Neural progenitor cell (in vitro differentiated cells): ENCODE measurements around the gene TBC1D1. TPM values are rescaled to one million over a fixed set of nuclear protein-coding genes. Genes with fewer than 3 reads are reported as not detected.

Experiments used
- DNase-seq: peaks from one replicate; pipeline ENCODE4 v3.0.0-alpha.2; 2016; ENCODE audit warnings: low spot score
- H2AFZ ChIP-seq: fragments of 200-600 bp; sonication (generic); replicated peaks from 2 replicates; pipeline ENCODE4 v1.6.1; 2016; ENCODE audit warnings: antibody characterized with exemption
- H3F3A ChIP-seq: fragments of 200-600 bp; sonication (generic); 2 replicates; pipeline ENCODE4 v1.6.1; 2016; ENCODE audit warnings: antibody characterized with exemption, low read depth
- H3K27ac ChIP-seq: fragments of 200-600 bp; sonication (generic); 2 replicates; pipeline ENCODE4 v1.5.1; 2016; ENCODE audit warnings: mild to moderate bottlenecking
- H3K27me3 ChIP-seq: fragments of 200-600 bp; sonication (generic); 2 replicates; pipeline ENCODE4 v1.6.1; 2016; ENCODE audit warnings: mild to moderate bottlenecking, moderate library complexity
- H3K36me3 ChIP-seq: fragments of 200-600 bp; sonication (generic); 2 replicates; pipeline ENCODE4 v1.5.1; 2016
- H3K4me1 ChIP-seq: fragments of 200-600 bp; sonication (generic); 2 replicates; pipeline ENCODE4 v1.6.1; 2016; ENCODE audit warnings: mixed run types
- H3K4me2 ChIP-seq: fragments of 200-600 bp; sonication (generic); 2 replicates; pipeline ENCODE4 v1.6.1; 2016
- H3K4me3 ChIP-seq: fragments of 200-600 bp; sonication (generic); 2 replicates; pipeline ENCODE4 v1.5.1; 2016
- H3K79me2 ChIP-seq: fragments of 200-600 bp; sonication (generic); 2 replicates; pipeline ENCODE4 v1.6.1; 2016; ENCODE audit warnings: low read depth
- H3K9ac ChIP-seq: fragments of 200-600 bp; sonication (generic); 2 replicates; pipeline ENCODE4 v1.6.1; 2016
- H3K9me3 ChIP-seq: fragments of 200-600 bp; sonication (generic); 2 replicates; pipeline ENCODE4 v1.5.1; 2016; ENCODE audit warnings: low read depth
- H4K20me1 ChIP-seq: fragments of 200-600 bp; sonication (generic); 2 replicates; pipeline ENCODE4 v1.6.1; 2016; ENCODE audit warnings: low read depth
- H3K27ac Mint-ChIP-seq: 3 replicates; pipeline ENCODE4 v1.8.0; 2021; ENCODE audit warnings: mixed read lengths
- H3K27me3 Mint-ChIP-seq: 2 replicates; pipeline ENCODE4 v1.8.0; 2022; ENCODE audit warnings: low read depth, mild to moderate bottlenecking, inconsistent platforms, moderate library complexity, mixed read lengths; ENCODE audit not compliant: insufficient read depth
- H3K36me3 Mint-ChIP-seq: 3 replicates; pipeline ENCODE4 v1.8.0; 2021; ENCODE audit warnings: mixed read lengths
- H3K4me1 Mint-ChIP-seq: 3 replicates; pipeline ENCODE4 v1.8.0; 2021; ENCODE audit warnings: mixed read lengths
- H3K4me3 Mint-ChIP-seq: 3 replicates; pipeline ENCODE4 v1.8.0; 2021; ENCODE audit warnings: mild to moderate bottlenecking, moderate library complexity, mixed read lengths
- H3K9me3 Mint-ChIP-seq: 3 replicates; pipeline ENCODE4 v1.8.0; 2020; ENCODE audit warnings: mixed read lengths
- EZH2 ChIP-seq: fragments of 200-600 bp; sonication (generic); IDR thresholded peaks from 2 replicates; pipeline ENCODE4 v1.6.1; 2017; ENCODE audit warnings: antibody characterized with exemption, mild to moderate bottlenecking, moderate library complexity
- EZH2phosphoT487 ChIP-seq: fragments of 200-600 bp; sonication (generic); IDR thresholded peaks from 2 replicates; pipeline ENCODE4 v1.6.1; 2017; ENCODE audit warnings: antibody characterized with exemption
- total RNA-seq: library from RNA; depleted of rRNA; stranded (reverse); fragments of >200 nt; gene quantifications from 2 replicates; pipeline ENCODE4 v1.2.3, GENCODE V29; 2015; ENCODE audit warnings: low replicate concordance
- TF ChIP-seq, protein P1 (sequence below): fragments of 200-600 bp; sonication (generic); IDR thresholded peaks from 2 replicates; pipeline ENCODE4 v1.5.1; 2017; ENCODE audit warnings: antibody characterized with exemption, mild to moderate bottlenecking

Gene TBC1D1
- total RNA-seq, 1 donor from 2014 or later, result 208 TPM

DNA sequence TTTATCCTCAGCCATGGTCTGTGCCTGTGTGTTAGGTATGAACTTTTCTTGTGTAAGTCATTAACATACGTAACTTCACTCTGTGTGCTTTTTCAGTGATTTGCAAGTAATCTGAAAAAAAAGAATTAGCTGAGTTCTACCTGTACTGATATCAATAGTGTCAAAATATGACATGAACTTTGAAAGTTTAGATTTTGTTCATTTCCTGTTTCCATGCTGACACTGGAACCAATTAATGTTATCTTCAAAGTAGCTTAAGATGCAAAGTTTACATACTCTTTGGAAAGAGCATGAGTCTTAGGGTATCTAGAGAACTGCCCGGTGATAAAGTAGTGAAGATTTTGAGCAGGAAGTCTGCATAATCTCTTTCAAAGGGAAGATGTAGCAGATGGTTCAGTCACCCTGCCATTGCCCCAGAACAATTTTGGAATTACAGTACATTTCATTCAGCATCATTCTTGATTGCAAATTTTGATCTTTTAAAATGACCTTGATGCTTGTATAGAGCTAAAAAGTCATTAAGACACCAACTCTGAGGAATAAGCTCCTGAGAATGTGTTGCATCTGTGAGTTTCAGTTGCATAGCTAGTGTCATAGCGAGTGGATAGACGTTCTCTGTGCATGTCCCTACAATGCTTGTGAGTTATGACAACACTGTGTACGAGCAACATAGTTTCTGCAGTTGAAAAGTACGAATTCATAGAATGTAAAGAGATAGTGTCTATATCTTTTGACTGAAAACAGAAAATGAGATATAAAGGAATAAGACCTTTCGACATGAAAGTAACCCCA is 199.8 kb downstream of the TBC1D1 start:
- H3K4me1 ChIP-seq, result peaks cover 18% of the 10 kb centered on the region
- TF ChIP-seq, protein P1, sequence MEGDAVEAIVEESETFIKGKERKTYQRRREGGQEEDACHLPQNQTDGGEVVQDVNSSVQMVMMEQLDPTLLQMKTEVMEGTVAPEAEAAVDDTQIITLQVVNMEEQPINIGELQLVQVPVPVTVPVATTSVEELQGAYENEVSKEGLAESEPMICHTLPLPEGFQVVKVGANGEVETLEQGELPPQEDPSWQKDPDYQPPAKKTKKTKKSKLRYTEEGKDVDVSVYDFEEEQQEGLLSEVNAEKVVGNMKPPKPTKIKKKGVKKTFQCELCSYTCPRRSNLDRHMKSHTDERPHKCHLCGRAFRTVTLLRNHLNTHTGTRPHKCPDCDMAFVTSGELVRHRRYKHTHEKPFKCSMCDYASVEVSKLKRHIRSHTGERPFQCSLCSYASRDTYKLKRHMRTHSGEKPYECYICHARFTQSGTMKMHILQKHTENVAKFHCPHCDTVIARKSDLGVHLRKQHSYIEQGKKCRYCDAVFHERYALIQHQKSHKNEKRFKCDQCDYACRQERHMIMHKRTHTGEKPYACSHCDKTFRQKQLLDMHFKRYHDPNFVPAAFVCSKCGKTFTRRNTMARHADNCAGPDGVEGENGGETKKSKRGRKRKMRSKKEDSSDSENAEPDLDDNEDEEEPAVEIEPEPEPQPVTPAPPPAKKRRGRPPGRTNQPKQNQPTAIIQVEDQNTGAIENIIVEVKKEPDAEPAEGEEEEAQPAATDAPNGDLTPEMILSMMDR, result no peak
- TF ChIP-seq EZH2 (no peak), EZH2phosphoT487 (no peak)
- no peak overlapping the region for H3K27ac ChIP-seq
- Mint-ChIP-seq H3K9me3 (no peaks in the 10 kb centered on the region), H3K4me3 (no peak overlapping the region), H3K36me3 (peaks cover 16% of the 10 kb centered on the region), H3K4me1 (peaks cover 30% of the 10 kb centered on the region), H3K27me3 (peaks cover 2% of the 10 kb centered on the region), H3K27ac (no peak overlapping the region)
- no peaks in the 10 kb centered on the region for H3K9me3 ChIP-seq
- H4K20me1 ChIP-seq, result no peaks in the 10 kb centered on the region
- H3K79me2 ChIP-seq, result no peaks in the 10 kb centered on the region
- no peak overlapping the region for H3K4me2 ChIP-seq
- no peaks in the 10 kb centered on the region for H3F3A ChIP-seq
- no peaks in the 10 kb centered on the region for H3K36me3 ChIP-seq
- no peak overlapping the region for H3K4me3 ChIP-seq
- H3K9ac ChIP-seq, result no peak overlapping the region
- no peaks in the 10 kb centered on the region for H3K27me3 ChIP-seq
- H2AFZ ChIP-seq, result no peak overlapping the region
- DNase-seq, result no peak

DNA sequence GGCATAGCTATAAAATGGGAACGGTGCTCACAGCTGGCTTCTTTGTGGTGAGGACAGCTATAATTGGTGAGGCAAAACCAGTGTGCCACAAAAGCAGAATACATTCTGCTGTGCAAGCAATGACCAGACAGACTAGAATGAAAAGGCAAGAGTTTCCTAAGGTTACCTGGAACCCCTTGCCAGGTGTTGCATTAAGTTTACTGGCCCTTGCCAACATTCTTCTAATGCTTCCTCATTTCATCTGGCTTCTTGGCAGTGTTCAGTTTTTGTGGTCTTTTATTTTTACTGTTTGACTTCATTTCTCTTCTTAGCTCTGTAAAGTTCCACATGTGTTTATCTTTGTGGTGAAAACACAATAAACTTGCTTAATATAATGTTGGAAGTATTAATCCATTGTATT is 200.8 kb downstream of the TBC1D1 start:
- no peak overlapping the region for H3K9ac ChIP-seq
- no peaks in the 10 kb centered on the region for H3K9me3 ChIP-seq
- H3K27me3 ChIP-seq, result no peaks in the 10 kb centered on the region
- peaks cover 21% of the 10 kb centered on the region for H3K4me1 Mint-ChIP-seq
- no peaks in the 10 kb centered on the region for H3K9me3 Mint-ChIP-seq
- no peak overlapping the region for H2AFZ ChIP-seq
- DNase-seq, result no peak
- H3K27ac ChIP-seq, result no peak overlapping the region
- peaks cover 8% of the 10 kb centered on the region for H3K4me1 ChIP-seq
- H3K4me3 ChIP-seq, result no peak overlapping the region
- no peaks in the 10 kb centered on the region for H3K36me3 ChIP-seq
- no peak for TF ChIP-seq EZH2
- TF ChIP-seq, protein P1, result no peak
- TF ChIP-seq EZH2phosphoT487, result no peak
- no peak overlapping the region for H3K27ac Mint-ChIP-seq
- H3F3A ChIP-seq, result no peaks in the 10 kb centered on the region
- no peaks in the 10 kb centered on the region for H3K79me2 ChIP-seq
- H4K20me1 ChIP-seq, result no peaks in the 10 kb centered on the region
- H3K27me3 Mint-ChIP-seq, result no peaks in the 10 kb centered on the region
- H3K4me2 ChIP-seq, result no peak overlapping the region
- peaks cover 23% of the 10 kb centered on the region for H3K36me3 Mint-ChIP-seq
- H3K4me3 Mint-ChIP-seq, result no peak overlapping the region

DNA sequence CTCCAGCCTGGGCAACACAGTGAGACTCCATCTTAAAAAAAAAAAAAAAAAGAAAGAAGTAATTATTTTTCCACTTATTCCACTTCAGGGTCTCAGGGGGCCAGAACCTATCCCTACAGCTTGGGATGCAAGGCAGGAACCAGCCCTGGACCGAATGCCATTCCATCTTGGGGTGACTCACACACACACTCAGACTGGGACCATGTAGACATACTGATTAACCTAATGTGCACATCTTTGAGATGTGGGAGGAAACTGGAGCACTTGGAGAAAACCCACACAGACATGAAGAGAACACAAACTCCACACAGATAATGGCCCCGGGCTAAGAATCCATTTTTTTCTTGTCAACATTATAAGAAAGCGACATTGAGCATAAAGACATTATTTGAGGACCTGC is 201.8 kb downstream of the TBC1D1 start:
- Histone ChIP-seq H3F3A (no peaks in the 10 kb centered on the region), H3K27me3 (no peaks in the 10 kb centered on the region), H3K9ac (no peak overlapping the region), H4K20me1 (no peaks in the 10 kb centered on the region), H3K4me3 (no peak overlapping the region), H3K4me2 (no peak overlapping the region), H2AFZ (no peak overlapping the region), H3K27ac (no peak overlapping the region), H3K9me3 (no peaks in the 10 kb centered on the region), H3K79me2 (no peaks in the 10 kb centered on the region), H3K36me3 (no peaks in the 10 kb centered on the region), H3K4me1 (peaks cover 6% of the 10 kb centered on the region)
- no peak for DNase-seq
- H3K4me3 Mint-ChIP-seq, result no peak overlapping the region
- H3K27me3 Mint-ChIP-seq, result no peaks in the 10 kb centered on the region
- H3K4me1 Mint-ChIP-seq, result peaks cover 15% of the 10 kb centered on the region
- TF ChIP-seq, protein P1, result no peak
- TF ChIP-seq EZH2, result no peak
- H3K9me3 Mint-ChIP-seq, result no peaks in the 10 kb centered on the region
- no peak overlapping the region for H3K27ac Mint-ChIP-seq
- peaks cover 22% of the 10 kb centered on the region for H3K36me3 Mint-ChIP-seq
